HCT116 (cell line): ENCODE data around the gene SHISAL1. TPM values are rescaled to one million over a fixed set of nuclear protein-coding genes. Genes with fewer than 3 reads are reported as not detected.

Experiments used
- ATAC-seq: fragments of 200-7000 bp; cut with Tn5 transposase; 2 replicates; pipeline ENCODE4 v1.9.1; 2020; ENCODE audit warnings: mild to moderate bottlenecking, moderate library complexity
- BruUV-seq: library from RNA; stranded (reverse); fragments of 400-500 nt; replicated peaks from 2 replicates; lab custom pipeline; 2021; lab: Mats Ljungman, UMichigan
- CTCF ChIA-PET: fragments of 300-600 bp; sonication (Branson Sonifier 250); formaldehyde crosslinking; loops from one replicate; lab custom pipeline; 2021; ENCODE audit warnings: antibody characterized with exemption; lab: Charles Lee
- POLR2A ChIA-PET: fragments of 300-600, 350-600 bp; sonication (Branson Sonifier 250); formaldehyde crosslinking; loops from one replicate; lab custom pipeline; 2021; ENCODE audit warnings: antibody characterized with exemption; lab: Charles Lee
- RAD21 ChIA-PET, 2 experiments: fragments of 300-600 bp; sonication (Branson Sonifier 250); formaldehyde crosslinking; loops; one replicate each; lab custom pipeline; 2023; ENCODE audit warnings: low total read pairs in 2 of 2; ENCODE audit not compliant: uncharacterized antibody in 2 of 2, unreplicated experiment in 2 of 2, low non-redundant PET in 1 of 2; lab: Charles Lee
- DNase-seq: peaks from one replicate; pipeline ENCODE4 v3.0.0-alpha.2; 2010; ENCODE audit warnings: low read depth, low spot score
- H2AFZ ChIP-seq: fragments of 200-600 bp; shearing (Covaris generic), sonication (generic); 2 replicates; pipeline ENCODE4 v1.6.1; 2017; ENCODE audit warnings: low read depth, mixed run types, mixed read lengths, antibody characterized with exemption, low read length; ENCODE audit not compliant: poor library complexity, severe bottlenecking
- H3K27ac ChIP-seq: 2 replicates; pipeline ENCODE4 v1.5.1; 2012; ENCODE audit warnings: low read depth, low read length
- H3K27me3 ChIP-seq: fragments of 200-600 bp; sonication (generic); 2 replicates; pipeline ENCODE4 v1.6.1; 2016; ENCODE audit warnings: mixed run types, low read length, mixed read lengths; ENCODE audit not compliant: insufficient read depth
- H3K36me3 ChIP-seq, 2 experiments: fragments of 200-500 bp in 1 of 2; fragments of 200-600 bp in 1 of 2; sonication (Bioruptor generic) in 1 of 2; sonication (generic) in 1 of 2; 2 replicates each; pipeline versions ENCODE4 v1.5.1 to v1.6.1; 2014 to 2016; ENCODE audit warnings: low read length in 2 of 2, inconsistent platforms in 1 of 2, mixed read lengths in 1 of 2, mixed run types in 1 of 2; ENCODE audit not compliant: insufficient read depth in 2 of 2, control insufficient read depth in 1 of 2
- H3K4me1 ChIP-seq, 2 experiments: fragments of 200-600 bp in 1 of 2; sonication (generic) in 1 of 2; 2 replicates each; pipeline versions ENCODE4 v1.5.1 to v1.6.1; 2012 to 2017; ENCODE audit warnings: low read length in 2 of 2, inconsistent platforms in 1 of 2, mild to moderate bottlenecking in 1 of 2, mixed read lengths in 1 of 2, mixed run types in 1 of 2, moderate library complexity in 1 of 2; ENCODE audit not compliant: insufficient read depth in 2 of 2, control insufficient read depth in 1 of 2
- H3K4me2 ChIP-seq: fragments of 200-600 bp; sonication (generic); 2 replicates; pipeline ENCODE4 v1.6.1; 2017; ENCODE audit warnings: mixed run types, low read length, mixed read lengths
- H3K4me3 ChIP-seq, 2 experiments: fragments of 200-600 bp in 1 of 2; sonication (generic) in 1 of 2; replicated peaks in 1 of 2; 2 replicates each; pipeline ENCODE4 v1.5.1; 2011 to 2016; ENCODE audit warnings: low read length in 2 of 2, control low read depth in 1 of 2, low read depth in 1 of 2, mild to moderate bottlenecking in 1 of 2, mixed read lengths in 1 of 2, mixed run types in 1 of 2
- H3K79me2 ChIP-seq: fragments of 200-600 bp; sonication (generic); 2 replicates; pipeline ENCODE4 v1.6.1; 2017; ENCODE audit warnings: mild to moderate bottlenecking, mixed run types, low read length, moderate library complexity, mixed read lengths; ENCODE audit not compliant: insufficient read depth
- H3K9ac ChIP-seq: fragments of 200-600 bp; sonication (generic); 2 replicates; pipeline ENCODE4 v1.6.1; 2016; ENCODE audit warnings: low read length, mixed read lengths
- H3K9me2 ChIP-seq: fragments of 200-600 bp; sonication (generic), shearing (Covaris generic); 2 replicates; pipeline ENCODE4 v1.6.1; 2017; ENCODE audit warnings: mixed run types, mild to moderate bottlenecking, moderate library complexity; ENCODE audit not compliant: insufficient read depth
- H3K9me3 ChIP-seq, 2 experiments: fragments of 200-500 bp in 1 of 2; fragments of 200-600 bp in 1 of 2; sonication (Bioruptor generic) in 1 of 2; sonication (generic) in 1 of 2; 2 replicates each; pipeline ENCODE4 v1.6.1; 2014 to 2017; ENCODE audit warnings: low read length in 2 of 2, mixed read lengths in 2 of 2, inconsistent platforms in 1 of 2, low read depth in 1 of 2, mild to moderate bottlenecking in 1 of 2, mixed run types in 1 of 2, moderate library complexity in 1 of 2; ENCODE audit not compliant: control insufficient read depth in 1 of 2, insufficient read depth in 1 of 2
- H4K20me1 ChIP-seq: fragments of 200-600 bp; sonication (generic), shearing (Covaris generic); 2 replicates; pipeline ENCODE4 v1.6.1; 2017; ENCODE audit warnings: mixed run types, mild to moderate bottlenecking, moderate library complexity; ENCODE audit not compliant: insufficient read depth
- CBX3 ChIP-seq: IDR thresholded peaks from 2 replicates; pipeline ENCODE4 v1.6.1; 2012; ENCODE audit warnings: low read depth
- EGR1 ChIP-seq: IDR thresholded peaks from 2 replicates; pipeline ENCODE4 v1.6.1; 2012; ENCODE audit warnings: low read depth
- EZH2 ChIP-seq: fragments of 200-600 bp; sonication (generic); IDR thresholded peaks from 2 replicates; pipeline ENCODE4 v1.6.1; 2017; ENCODE audit warnings: antibody characterized with exemption, mixed run types
- EZH2phosphoT487 ChIP-seq: fragments of 200-600 bp; IDR thresholded peaks from 2 replicates; pipeline ENCODE4 v1.6.1; 2018; ENCODE audit warnings: antibody characterized with exemption, borderline replicate concordance
- FOSL1 ChIP-seq: IDR thresholded peaks from 2 replicates; pipeline ENCODE4 v1.6.1; 2012; ENCODE audit warnings: low read depth
- JUND ChIP-seq: IDR thresholded peaks from 2 replicates; pipeline ENCODE4 v1.6.1; 2012
- POLR2AphosphoS5 ChIP-seq: IDR thresholded peaks from 2 replicates; pipeline ENCODE4 v1.6.1; 2011; ENCODE audit warnings: mild to moderate bottlenecking, low read depth, low read length, moderate library complexity
- SIN3A ChIP-seq: IDR thresholded peaks from 2 replicates; pipeline ENCODE4 v1.6.1; 2012; ENCODE audit warnings: low read depth
- SRF ChIP-seq: IDR thresholded peaks from 2 replicates; pipeline ENCODE4 v1.6.1; 2012; ENCODE audit warnings: low read depth
- YY1 ChIP-seq: IDR thresholded peaks from 2 replicates; pipeline ENCODE4 v1.6.1; 2011; ENCODE audit warnings: low read length, low read depth, moderate library complexity, mild to moderate bottlenecking; ENCODE audit not compliant: insufficient replicate concordance; ENCODE audit errors: extremely low read depth
- ZFX ChIP-seq: fragments of 450-650 bp; IDR thresholded peaks from 2 replicates; pipeline ENCODE4 v1.6.1; 2017
- intact Hi-C: fragments of 100-400 bp; cut with micrococcal nuclease; formaldehyde crosslinking; loops from 2 replicates; pipeline ENCODE4 v1.10.0; 2022
- total RNA-seq: library from RNA; stranded (reverse); gene quantifications from one replicate; pipeline ENCODE4 v1.2.1, GENCODE V29; 2021; ENCODE audit not compliant: unreplicated experiment
- TF ChIP-seq, protein P1 (sequence below): IDR thresholded peaks from 2 replicates; pipeline ENCODE4 v1.6.1; 2012
- TF ChIP-seq, protein P2 (sequence below): IDR thresholded peaks from 2 replicates; pipeline ENCODE4 v1.6.1; 2012; ENCODE audit warnings: low read depth
- TF ChIP-seq, protein P3 (sequence below): IDR thresholded peaks from 2 replicates; pipeline ENCODE4 v1.6.1; 2011; ENCODE audit warnings: mild to moderate bottlenecking, low read length, moderate library complexity; ENCODE audit not compliant: insufficient replicate concordance; ENCODE audit errors: extremely low read depth

SHISAL1 gene
- total RNA-seq, 1 experiment from 2014 or later, result not detected

DNA sequence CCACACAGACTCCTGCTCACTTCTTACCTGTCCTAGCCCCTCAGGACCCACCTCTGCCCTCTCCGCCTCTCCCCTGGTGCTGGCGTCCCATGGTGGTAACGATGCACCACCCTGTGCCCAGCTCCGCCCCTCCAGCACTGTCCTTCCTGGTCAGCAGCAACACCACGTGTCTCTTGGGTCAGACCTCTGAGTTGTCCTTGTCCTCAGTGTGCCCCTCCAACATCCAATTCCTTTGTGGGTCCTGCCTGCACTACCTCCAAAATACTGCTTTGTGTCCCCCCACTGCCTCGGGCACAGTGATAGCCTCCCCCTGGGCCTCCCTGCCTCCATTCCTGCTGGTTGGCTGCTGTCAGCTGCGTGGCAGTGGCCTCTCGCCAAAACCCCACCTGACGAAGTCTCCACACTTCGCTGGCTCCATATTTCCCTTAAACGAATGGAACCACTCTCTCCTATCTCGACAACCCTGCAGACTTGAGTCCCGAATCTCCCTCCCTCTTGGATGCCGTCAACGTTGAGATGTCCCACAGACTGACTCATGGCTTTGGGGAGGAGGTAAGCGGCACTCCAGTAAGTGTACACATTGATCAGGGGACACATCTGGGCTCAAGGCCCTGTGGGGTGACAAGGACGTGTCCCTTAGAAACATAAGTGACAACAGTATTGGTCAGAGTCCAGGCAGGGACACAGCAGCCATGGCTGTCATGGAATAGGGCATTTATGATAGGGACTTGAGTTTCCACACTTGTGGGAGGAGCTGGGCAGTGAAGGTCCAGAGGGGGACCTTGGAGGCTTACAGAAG lies 42.8 kb downstream of the SHISAL1 start:
- Histone ChIP-seq H3K9ac (no peak overlapping the region), H3K4me1 (no peaks in the 10 kb centered on the region), H3K27ac (no peak overlapping the region), H3K79me2 (no peaks in the 10 kb centered on the region), H3K27me3 (no peaks in the 10 kb centered on the region; the same call in none of the 2 replicates), H3K9me3 (no peaks in the 10 kb centered on the region), H2AFZ (no peak overlapping the region), H3K4me3 (no peak overlapping the region), H3K4me2 (no peak overlapping the region), H4K20me1 (no peaks in the 10 kb centered on the region), H3K36me3 (no peaks in the 10 kb centered on the region), H3K9me2 (no peaks in the 10 kb centered on the region)
- ChIA-PET POLR2A (no interaction called here), RAD21 (no interaction called here), CTCF (no interaction called here)
- ATAC-seq, result no peak
- intact Hi-C loops, result no loop called here
- DNase-seq, result no peak
- TF ChIP-seq, protein P1, sequence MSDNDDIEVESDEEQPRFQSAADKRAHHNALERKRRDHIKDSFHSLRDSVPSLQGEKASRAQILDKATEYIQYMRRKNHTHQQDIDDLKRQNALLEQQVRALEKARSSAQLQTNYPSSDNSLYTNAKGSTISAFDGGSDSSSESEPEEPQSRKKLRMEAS, result no peak
- TF ChIP-seq YY1 (no peak), POLR2AphosphoS5 (no peak), FOSL1 (no peak), JUND (no peak), CBX3 (no peak), EZH2 (no peak), EZH2phosphoT487 (no peak), SRF (no peak), ZFX (no peak), SIN3A (no peak), EGR1 (no peak)
- TF ChIP-seq, protein P2, sequence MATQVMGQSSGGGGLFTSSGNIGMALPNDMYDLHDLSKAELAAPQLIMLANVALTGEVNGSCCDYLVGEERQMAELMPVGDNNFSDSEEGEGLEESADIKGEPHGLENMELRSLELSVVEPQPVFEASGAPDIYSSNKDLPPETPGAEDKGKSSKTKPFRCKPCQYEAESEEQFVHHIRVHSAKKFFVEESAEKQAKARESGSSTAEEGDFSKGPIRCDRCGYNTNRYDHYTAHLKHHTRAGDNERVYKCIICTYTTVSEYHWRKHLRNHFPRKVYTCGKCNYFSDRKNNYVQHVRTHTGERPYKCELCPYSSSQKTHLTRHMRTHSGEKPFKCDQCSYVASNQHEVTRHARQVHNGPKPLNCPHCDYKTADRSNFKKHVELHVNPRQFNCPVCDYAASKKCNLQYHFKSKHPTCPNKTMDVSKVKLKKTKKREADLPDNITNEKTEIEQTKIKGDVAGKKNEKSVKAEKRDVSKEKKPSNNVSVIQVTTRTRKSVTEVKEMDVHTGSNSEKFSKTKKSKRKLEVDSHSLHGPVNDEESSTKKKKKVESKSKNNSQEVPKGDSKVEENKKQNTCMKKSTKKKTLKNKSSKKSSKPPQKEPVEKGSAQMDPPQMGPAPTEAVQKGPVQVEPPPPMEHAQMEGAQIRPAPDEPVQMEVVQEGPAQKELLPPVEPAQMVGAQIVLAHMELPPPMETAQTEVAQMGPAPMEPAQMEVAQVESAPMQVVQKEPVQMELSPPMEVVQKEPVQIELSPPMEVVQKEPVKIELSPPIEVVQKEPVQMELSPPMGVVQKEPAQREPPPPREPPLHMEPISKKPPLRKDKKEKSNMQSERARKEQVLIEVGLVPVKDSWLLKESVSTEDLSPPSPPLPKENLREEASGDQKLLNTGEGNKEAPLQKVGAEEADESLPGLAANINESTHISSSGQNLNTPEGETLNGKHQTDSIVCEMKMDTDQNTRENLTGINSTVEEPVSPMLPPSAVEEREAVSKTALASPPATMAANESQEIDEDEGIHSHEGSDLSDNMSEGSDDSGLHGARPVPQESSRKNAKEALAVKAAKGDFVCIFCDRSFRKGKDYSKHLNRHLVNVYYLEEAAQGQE, result no peak
- TF ChIP-seq, protein P3, sequence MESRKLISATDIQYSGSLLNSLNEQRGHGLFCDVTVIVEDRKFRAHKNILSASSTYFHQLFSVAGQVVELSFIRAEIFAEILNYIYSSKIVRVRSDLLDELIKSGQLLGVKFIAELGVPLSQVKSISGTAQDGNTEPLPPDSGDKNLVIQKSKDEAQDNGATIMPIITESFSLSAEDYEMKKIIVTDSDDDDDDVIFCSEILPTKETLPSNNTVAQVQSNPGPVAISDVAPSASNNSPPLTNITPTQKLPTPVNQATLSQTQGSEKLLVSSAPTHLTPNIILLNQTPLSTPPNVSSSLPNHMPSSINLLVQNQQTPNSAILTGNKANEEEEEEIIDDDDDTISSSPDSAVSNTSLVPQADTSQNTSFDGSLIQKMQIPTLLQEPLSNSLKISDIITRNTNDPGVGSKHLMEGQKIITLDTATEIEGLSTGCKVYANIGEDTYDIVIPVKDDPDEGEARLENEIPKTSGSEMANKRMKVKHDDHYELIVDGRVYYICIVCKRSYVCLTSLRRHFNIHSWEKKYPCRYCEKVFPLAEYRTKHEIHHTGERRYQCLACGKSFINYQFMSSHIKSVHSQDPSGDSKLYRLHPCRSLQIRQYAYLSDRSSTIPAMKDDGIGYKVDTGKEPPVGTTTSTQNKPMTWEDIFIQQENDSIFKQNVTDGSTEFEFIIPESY, result no peak
- BruUV-seq, result no TSS peak
